Hepatocyte (in vitro differentiated cells): ENCODE results near the gene PVALEF. TPM values are rescaled to one million over a fixed set of nuclear protein-coding genes. Genes with fewer than 3 reads are reported as not detected.

Source experiments
- DNase-seq: peaks from one replicate; pipeline ENCODE4 v3.0.0-alpha.2; 2016; ENCODE audit warnings: low spot score
- H2AFZ ChIP-seq: fragments of 200-600 bp; sonication (generic); 2 replicates; pipeline ENCODE4 v1.6.0; 2016; ENCODE audit warnings: antibody characterized with exemption, mild to moderate bottlenecking
- H3K27ac ChIP-seq: fragments of 200-600 bp; sonication (generic); 2 replicates; pipeline ENCODE4 v1.5.1; 2016; ENCODE audit warnings: mild to moderate bottlenecking
- H3K27me3 ChIP-seq: fragments of 200-600 bp; sonication (generic); 2 replicates; pipeline ENCODE4 v1.6.1; 2016
- H3K36me3 ChIP-seq: fragments of 200-600 bp; sonication (generic); replicated peaks from 2 replicates; pipeline ENCODE4 v1.5.1; 2016; ENCODE audit warnings: low read depth; ENCODE audit not compliant: insufficient read depth
- H3K4me1 ChIP-seq: fragments of 200-600 bp; sonication (generic); 2 replicates; pipeline ENCODE4 v1.5.1; 2016; ENCODE audit warnings: mild to moderate bottlenecking, moderate library complexity; ENCODE audit not compliant: insufficient read depth
- H3K4me2 ChIP-seq: fragments of 200-600 bp; sonication (generic); 2 replicates; pipeline ENCODE4 v1.6.0; 2016
- H3K4me3 ChIP-seq: fragments of 200-600 bp; sonication (generic); 2 replicates; pipeline ENCODE4 v1.5.1; 2016; ENCODE audit warnings: mild to moderate bottlenecking
- H3K79me2 ChIP-seq: fragments of 200-600 bp; sonication (generic); 2 replicates; pipeline ENCODE4 v1.6.0; 2017; ENCODE audit warnings: mild to moderate bottlenecking
- H3K9me2 ChIP-seq: fragments of 200-600 bp; sonication (generic); replicated peaks from 2 replicates; pipeline ENCODE4 v1.6.0; 2017; ENCODE audit warnings: mild to moderate bottlenecking; ENCODE audit not compliant: insufficient read depth
- H3K9me3 ChIP-seq: fragments of 200-600 bp; sonication (generic); 2 replicates; pipeline ENCODE4 v1.5.1; 2016; ENCODE audit warnings: low read depth, mild to moderate bottlenecking
- H4K20me1 ChIP-seq: fragments of 200-600 bp; sonication (generic); 2 replicates; pipeline ENCODE4 v1.6.0; 2016; ENCODE audit warnings: mild to moderate bottlenecking; ENCODE audit not compliant: insufficient read depth, poor library complexity, severe bottlenecking
- EZH2 ChIP-seq: fragments of 200-600 bp; sonication (generic); IDR thresholded peaks from 2 replicates; pipeline ENCODE4 v1.6.1; 2016; ENCODE audit warnings: antibody characterized with exemption, mild to moderate bottlenecking, borderline replicate concordance
- EZH2phosphoT487 ChIP-seq: fragments of 200-600 bp; sonication (generic); IDR thresholded peaks from one replicate; pipeline ENCODE4 v1.6.1; 2018; ENCODE audit warnings: antibody characterized with exemption, mild to moderate bottlenecking, low read depth, moderate library complexity; ENCODE audit not compliant: unreplicated experiment, severe bottlenecking
- WGBS: methylation state at CpG from one replicate; pipeline ENCODE4 v1.1.6; 2016; ENCODE audit warnings: low lambda C conversion rate; ENCODE audit errors: missing lambda C conversion rate; 5-methylcytosine and 5-hydroxymethylcytosine counted together
- polyA plus RNA-seq: library from polyadenylated mRNA; unstranded; fragments of >200 nt; fragmentation: Nextera tagmentation; extraction: Ambion mirVana; gene quantifications from 2 replicates; pipeline ENCODE4 v1.2.1, GENCODE V29; 2016
- total RNA-seq: library from RNA; depleted of rRNA; stranded (reverse); fragments of >200 nt; gene quantifications from 2 replicates; pipeline ENCODE4 v1.2.3, GENCODE V29; 2014
- TF ChIP-seq, protein P1 (sequence below): fragments of 200-600 bp; sonication (generic); IDR thresholded peaks from 2 replicates; pipeline ENCODE4 v1.5.1; 2016; ENCODE audit warnings: antibody characterized with exemption, mild to moderate bottlenecking; ENCODE audit not compliant: poor library complexity

The PVALEF gene
- total and polyA plus RNA-seq, 2 experiments from 2014 or later, result 0.15 TPM; not detected in 1

DNA sequence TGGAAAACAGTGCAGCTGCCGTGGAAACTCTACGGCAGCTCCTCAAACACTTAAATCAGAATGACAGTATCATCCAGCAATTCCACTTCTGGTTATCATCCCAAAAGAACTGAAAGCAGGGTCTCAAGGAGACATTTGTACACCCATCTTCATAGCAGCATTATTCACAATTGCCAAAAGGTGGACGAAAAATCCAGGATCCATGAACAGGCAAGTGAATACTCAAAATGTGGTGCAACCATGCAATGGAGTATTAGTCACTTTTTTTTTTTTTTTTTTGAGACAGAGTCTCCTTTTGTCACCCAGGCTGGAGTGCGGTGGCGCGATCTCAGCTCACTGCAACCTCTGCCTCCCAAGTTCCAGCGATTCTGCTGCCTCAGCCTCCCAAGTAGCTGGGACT, 11.4 kb downstream of the PVALEF start:
- TF ChIP-seq EZH2phosphoT487 (no peak), EZH2 (no peak)
- TF ChIP-seq, protein P1, sequence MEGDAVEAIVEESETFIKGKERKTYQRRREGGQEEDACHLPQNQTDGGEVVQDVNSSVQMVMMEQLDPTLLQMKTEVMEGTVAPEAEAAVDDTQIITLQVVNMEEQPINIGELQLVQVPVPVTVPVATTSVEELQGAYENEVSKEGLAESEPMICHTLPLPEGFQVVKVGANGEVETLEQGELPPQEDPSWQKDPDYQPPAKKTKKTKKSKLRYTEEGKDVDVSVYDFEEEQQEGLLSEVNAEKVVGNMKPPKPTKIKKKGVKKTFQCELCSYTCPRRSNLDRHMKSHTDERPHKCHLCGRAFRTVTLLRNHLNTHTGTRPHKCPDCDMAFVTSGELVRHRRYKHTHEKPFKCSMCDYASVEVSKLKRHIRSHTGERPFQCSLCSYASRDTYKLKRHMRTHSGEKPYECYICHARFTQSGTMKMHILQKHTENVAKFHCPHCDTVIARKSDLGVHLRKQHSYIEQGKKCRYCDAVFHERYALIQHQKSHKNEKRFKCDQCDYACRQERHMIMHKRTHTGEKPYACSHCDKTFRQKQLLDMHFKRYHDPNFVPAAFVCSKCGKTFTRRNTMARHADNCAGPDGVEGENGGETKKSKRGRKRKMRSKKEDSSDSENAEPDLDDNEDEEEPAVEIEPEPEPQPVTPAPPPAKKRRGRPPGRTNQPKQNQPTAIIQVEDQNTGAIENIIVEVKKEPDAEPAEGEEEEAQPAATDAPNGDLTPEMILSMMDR, result no peak
- Histone ChIP-seq H3K27me3 (no peaks in the 10 kb centered on the region), H3K9me3 (no peaks in the 10 kb centered on the region), H3K4me3 (no peak overlapping the region), H3K4me2 (no peak overlapping the region), H3K4me1 (no peaks in the 10 kb centered on the region), H4K20me1 (no peaks in the 10 kb centered on the region), H3K27ac (no peak overlapping the region), H3K9me2 (no peaks in the 10 kb centered on the region), H3K36me3 (no peaks in the 10 kb centered on the region), H2AFZ (no peak overlapping the region), H3K79me2 (no peaks in the 10 kb centered on the region)
- no peak for DNase-seq
- WGBS, result 94% methylated on average over 6 of the region's 7 CpGs

DNA sequence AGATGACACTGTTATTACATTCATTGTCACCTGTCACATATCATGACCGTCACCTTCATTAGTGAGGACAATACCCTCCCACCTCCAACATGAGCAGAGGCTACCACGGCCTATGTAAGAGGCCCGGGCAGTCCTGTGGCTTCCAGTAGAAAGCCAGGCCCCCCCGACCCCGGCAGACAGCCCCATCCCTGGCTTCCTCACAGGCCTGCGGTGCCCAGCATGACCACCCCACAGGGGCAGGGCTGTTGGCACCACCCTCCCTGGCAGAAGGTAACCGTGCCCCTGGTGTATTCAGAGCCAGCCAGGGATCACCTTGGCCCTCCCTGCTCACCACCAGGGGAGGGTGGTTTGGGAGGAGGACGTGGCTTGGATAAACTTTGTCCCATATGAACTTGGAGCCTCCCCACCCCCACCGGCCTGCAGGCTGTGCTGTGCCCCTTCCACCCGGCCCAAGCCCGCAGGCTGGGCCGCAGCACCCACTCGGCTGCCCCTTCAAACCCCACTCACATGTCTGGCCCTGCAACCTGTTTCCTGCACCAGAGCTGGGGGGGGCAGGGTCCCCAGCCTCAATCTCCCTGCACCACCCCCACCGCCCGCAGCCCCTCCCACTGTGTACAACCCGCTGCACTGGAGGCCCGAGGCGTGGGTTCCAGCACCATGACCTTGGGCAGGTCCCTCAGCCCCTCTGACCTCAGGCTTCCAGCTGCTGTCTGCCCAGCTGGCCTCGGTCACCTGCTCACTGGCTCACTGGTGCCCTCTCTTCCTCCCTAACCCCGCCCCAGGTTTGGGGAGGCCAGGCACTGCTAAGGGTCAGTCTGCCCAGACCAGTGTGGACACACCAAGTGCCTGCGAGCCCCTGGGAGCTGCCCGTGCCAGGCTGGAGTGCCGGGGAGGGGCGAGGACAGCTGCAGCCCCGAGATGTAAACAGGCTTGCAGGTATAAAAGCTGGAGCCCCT, 13.1 kb downstream of the PVALEF start:
- 86% methylated on average over 23 of the region's 25 CpGs for WGBS
- H3K27ac ChIP-seq, result no peak overlapping the region
- TF ChIP-seq EZH2phosphoT487 (no peak), EZH2 (no peak)
- TF ChIP-seq, protein P1, result no peak
- H3K4me1 ChIP-seq, result no peaks in the 10 kb centered on the region
- no peak for DNase-seq
- no peaks in the 10 kb centered on the region for H3K36me3 ChIP-seq
- H3K4me2 ChIP-seq, result no peak overlapping the region
- H3K79me2 ChIP-seq, result no peaks in the 10 kb centered on the region
- no peaks in the 10 kb centered on the region for H3K9me2 ChIP-seq
- no peaks in the 10 kb centered on the region for H3K9me3 ChIP-seq
- H2AFZ ChIP-seq, result no peak overlapping the region
- no peaks in the 10 kb centered on the region for H3K27me3 ChIP-seq
- no peaks in the 10 kb centered on the region for H4K20me1 ChIP-seq
- H3K4me3 ChIP-seq, result no peak overlapping the region

DNA sequence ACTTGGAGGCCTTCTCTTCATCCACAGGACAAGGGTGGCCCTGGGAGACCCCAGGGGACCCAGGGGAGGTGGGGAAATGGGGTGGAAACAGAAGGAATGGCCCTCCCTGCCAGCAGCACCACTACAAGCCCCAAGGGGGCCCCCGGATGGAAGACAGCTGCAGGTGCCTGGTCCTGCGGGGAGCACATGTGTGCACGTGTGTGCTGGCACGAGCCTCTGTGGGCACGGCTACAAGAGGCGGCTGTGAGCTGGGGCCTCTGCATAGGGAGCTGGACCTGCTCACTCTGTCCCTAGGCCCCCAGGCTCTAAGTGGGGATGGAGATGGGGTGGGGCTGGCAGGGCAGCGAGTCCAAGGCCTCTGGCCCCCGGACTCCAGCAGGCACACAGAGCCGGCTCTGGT, 13.9 kb downstream of the PVALEF start:
- TF ChIP-seq, protein P1, result no peak
- no peak for TF ChIP-seq EZH2
- no peak for TF ChIP-seq EZH2phosphoT487
- no peak for DNase-seq
- no peaks in the 10 kb centered on the region for H3K79me2 ChIP-seq
- no peak overlapping the region for H3K27ac ChIP-seq
- H3K9me3 ChIP-seq, result no peaks in the 10 kb centered on the region
- no peaks in the 10 kb centered on the region for H3K9me2 ChIP-seq
- H4K20me1 ChIP-seq, result no peaks in the 10 kb centered on the region
- H3K36me3 ChIP-seq, result no peaks in the 10 kb centered on the region
- 86% methylated on average over 9 of the region's 9 CpGs for whole genome bisulfite sequencing
- H3K27me3 ChIP-seq, result no peaks in the 10 kb centered on the region
- no peak overlapping the region for H3K4me2 ChIP-seq
- no peak overlapping the region for H2AFZ ChIP-seq
- H3K4me1 ChIP-seq, result no peaks in the 10 kb centered on the region
- no peak overlapping the region for H3K4me3 ChIP-seq
